Dermis microvascular lymphatic vessel endothelial cell (primary cell): ENCODE measurements around the gene DDX10. TPM values are rescaled to one million over a fixed set of nuclear protein-coding genes. Genes with fewer than 3 reads are reported as not detected.

Source experiments
- DNase-seq, 2 donors: peaks; one replicate each; pipeline versions ENCODE4 v3.0.0 to v3.0.0-alpha.2; 2010; ENCODE audit warnings: low read depth in 2 of 2
- total RNA-seq: library from RNA; depleted of rRNA; stranded (reverse); fragments of >200 nt; gene quantifications from 2 replicates; pipeline ENCODE4 v1.2.1, GENCODE V29; 2014

DDX10 gene
- total RNA-seq, 1 donor from 2014 or later, result 48.9 TPM

- DNase-seq, result no peak
Observed at GRCh38 chr11:108934696-108935095, 269.8 kb downstream of the DDX10 start.

GRCh38 chr11:108937746-108938145, 272.9 kb downstream of the DDX10 start:
- DNase-seq, result no peak

DNA sequence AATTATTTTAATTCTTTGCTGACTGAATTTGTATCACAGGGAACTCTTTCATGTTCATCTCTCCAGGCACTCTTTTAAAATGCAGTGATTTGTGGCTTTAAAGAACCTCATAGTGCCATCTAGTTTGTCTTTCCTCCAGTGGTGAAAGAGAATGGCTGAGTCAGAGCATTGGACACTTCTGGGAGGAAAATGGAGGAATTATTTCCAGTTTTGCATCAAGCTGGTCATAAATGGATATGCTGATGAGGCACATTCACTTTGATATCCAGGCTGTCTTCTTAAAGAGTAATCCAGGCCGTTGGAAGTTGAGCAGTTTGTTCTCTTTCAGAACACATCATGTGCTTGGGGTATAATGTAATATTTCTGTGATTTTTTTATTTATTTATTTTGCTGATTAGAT, 273.7 kb downstream of the DDX10 start:
- no peak for DNase-seq

DNA sequence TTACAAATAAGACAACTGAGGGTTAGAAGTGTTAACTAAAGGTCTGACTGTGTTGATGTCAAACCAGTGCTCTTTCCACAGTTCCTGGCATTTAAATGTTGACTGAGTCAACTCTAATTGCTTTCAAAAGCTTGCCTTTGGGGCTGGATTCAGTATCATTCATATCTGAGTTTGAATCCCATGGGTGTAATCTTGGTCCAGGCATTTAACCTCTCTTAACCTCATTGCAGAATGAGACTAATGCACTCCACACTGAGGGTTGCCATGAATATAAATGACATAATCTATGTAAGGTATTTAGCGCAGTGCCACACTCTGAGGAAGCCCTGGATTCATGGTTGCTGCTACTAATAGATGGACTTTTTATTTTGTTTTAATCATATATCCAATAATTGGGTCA, 274.3 kb downstream of the DDX10 start:
- no peak for DNase-seq

DNA sequence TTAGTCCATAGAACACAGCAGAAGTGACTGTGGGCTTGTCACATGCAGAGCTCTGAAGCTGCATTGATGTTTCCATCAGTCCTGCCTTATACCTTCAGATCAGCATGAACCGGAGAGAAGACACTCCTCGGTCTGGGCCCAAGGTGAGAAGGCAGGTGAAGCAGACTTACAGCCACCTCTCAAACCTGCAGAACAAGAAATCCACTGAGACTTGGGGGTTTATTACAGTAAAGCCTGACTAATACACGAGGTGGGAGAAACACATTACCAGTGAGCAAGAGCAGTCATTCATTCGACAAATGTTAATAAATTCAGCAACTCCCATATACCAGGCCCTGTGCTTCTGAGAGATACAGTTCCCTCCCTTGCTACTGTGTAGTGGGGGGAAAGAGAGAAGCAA, 279.0 kb downstream of the DDX10 start:
- no peak for DNase-seq

DNA sequence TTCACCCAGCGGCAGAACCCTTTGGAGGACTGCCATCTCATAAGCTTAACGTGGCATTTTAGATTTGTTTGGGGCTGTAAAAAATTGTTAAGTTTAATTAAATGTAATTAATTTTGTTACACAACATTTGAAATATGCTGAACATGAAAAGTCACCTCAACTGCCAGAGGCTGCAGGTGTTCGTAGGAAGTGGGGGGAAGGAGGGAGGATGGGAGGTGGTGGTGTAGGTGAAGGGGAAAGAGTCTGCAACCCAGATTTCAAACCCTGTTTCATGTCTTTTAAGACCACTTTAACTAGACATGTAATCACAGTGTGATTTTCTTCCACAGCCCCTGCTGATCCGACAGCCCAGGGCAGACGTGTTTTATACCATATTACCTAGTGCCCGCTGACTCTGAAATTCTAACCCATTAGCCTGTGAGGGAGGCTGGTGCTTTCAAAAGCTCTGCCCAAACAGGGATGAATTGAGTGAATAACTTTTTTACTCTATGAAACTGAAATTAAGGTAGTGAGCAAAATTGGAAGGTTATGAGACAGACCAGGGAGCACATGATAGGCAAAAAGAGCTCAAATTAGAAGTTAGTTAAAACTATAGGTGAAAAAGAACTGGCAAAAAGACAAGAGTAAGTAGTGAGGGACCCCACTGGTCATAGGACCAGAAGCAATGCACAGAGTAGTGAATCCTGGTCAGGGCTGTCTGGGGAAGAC, 279.8 kb downstream of the DDX10 start:
- DNase-seq, result no peak

- DNase-seq, result no peak
Observed at GRCh38 chr11:108945341-108945740, 280.5 kb downstream of the DDX10 start.

DNA sequence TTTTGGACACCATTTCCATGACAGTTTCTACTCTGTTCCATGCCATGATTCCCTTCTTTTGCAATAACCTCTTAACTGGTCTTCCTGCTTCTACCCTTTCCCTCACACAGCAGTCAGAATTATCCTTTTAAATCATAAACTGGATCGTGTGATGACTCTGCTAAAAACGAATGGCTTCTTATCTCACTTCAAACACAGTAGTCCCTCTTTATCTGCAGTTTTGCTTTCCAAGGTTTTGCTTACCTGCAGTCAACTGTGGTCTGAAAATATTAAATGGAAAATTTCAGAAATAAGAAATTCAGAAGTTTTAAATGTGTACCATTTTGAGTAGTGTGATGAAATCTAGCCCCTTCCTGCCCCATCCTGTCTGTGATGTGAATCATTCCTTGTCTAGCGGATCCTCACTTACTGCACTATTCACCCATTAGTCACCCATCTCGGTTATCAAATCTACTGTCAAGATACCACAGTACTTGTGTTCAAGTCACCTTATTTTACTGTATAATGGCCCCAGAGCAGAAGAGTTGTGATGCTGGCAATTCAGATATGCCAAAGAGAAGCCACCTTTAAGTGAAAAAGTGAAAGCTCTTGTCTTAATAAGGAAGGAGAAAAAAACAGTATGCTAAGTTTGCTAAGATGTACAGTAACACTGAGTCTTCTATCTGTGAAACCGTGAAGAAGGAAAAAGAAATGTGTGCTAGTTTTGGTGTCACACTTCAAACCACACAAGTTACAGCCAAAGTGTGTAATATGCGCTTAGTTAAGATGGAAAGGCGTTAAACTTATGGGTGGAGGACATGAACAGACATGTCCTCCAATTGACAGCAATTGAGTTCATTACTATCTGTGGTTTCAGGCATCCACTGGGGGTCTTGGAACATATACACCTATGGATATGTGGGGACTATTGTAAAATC, 283.0 kb downstream of the DDX10 start:
- peak in 1 of 2 donors; percentile 47 for DNase-seq

DNA sequence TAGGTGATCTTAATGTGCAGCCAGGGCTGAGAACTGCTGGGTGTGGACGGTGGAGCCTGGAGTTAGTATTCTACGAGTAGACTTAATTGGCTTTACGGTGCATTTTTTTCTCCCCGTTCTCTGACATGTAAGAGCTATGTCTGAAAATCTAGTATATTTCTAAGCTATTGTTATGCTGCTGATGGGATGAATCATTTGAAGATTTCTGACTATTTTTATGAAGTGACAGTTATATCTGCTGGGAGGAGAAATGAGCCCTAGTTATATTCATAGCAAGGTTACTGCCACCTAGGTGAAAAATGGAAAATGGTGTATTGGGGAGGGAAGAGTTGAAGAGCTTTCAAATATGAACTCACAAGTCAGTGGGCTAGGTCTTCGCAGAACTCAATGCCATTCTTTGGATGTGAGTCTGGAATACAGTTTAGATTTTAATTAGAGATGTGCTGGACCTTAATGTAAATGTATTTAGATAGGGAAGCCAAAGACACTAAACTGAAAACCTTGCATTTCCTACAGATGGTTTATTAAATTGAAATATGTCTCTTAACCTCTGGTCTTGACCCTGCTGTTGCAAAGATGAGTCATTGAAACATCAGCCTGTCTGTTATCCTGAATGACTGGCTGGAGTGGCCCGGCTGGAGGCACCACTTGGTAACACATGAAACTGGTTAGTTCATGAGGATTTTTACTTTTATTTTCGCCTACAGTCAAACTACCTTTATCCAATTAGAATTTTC, 293.7 kb downstream of the DDX10 start:
- DNase-seq, result peak; percentile 52 to 82

- DNase-seq, result no peak
Observed at GRCh38 chr11:108959105-108959761, 294.4 kb downstream of the DDX10 start.

GRCh38 chr11:108959874-108960273, 295.0 kb downstream of the DDX10 start:
- DNase-seq, result no peak

DNA sequence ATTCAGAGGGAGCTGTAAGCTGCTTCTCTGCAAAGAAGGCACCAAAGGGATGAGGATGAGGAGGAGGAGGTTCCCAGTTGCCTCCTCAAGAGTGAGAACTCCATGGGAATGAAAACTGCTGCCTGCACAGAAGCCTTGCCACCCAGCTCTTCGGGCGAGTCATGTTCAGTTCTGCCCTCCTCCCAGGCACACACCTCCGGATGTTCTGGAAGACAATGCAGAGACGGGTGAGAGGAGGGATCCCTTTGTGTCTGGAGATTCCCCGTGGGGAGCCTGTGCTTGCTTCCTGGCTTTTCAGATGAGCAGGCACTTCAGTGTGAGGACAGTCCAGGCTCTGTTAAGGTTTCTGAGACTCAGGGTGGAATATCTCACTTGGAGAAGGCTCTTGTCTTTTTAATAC, 295.6 kb downstream of the DDX10 start:
- peak in 1 of 2 donors; percentile 33 for DNase-seq

- DNase-seq, result no peak
Observed at GRCh38 chr11:108961095-108961494, 296.2 kb downstream of the DDX10 start.

DNA sequence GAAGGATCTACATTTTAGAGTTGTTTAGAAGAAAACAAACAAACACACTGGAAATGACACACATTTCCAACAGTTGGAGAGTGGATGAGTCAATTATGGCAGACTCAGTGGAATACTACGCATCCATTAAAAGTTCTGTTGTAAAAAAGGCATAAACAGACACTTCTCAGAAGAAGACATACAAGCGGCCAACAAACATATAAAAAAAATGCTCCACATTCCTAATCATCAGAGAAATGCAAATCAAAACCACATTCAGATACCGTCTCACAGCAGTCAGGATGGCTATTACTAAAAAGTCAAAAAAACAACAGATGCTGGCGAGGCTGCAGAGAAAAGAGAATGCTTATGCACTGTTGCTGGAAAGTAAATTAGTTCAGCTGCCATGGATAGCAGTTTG, 298.2 kb downstream of the DDX10 start:
- no peak for DNase-seq

DNA sequence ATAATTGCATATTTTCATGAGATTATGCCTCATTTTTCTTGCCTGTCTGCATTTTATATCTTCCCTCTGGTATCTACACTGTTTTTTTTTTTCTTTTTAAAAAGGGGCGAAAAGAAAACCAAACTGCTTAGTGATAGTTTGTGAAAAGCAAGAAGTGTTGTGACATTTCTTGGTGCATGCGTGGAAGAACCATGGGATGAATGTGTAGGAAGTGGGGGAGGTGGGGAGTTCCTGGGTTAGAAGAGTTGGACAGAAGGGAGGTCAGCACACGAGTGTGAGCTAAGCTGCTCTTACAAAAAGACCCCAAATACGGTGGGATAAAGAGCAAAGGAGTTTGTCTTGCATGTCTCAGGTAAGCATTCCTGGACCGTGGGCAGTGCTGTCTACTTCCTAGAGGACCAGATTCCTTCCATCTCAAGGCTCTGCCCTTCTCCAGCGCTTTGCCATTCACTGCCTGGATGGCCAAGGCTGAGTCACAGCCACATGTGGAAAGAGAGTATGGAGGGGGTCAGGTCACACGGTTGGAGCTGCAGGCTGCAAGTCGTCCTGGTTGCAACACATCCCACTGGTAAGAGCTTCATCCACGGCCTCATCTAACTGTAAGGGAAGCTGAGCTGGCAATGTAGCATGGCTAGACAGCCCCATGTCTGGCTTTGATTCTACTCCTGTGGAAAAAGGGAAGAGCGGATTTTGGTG, 300.6 kb downstream of the DDX10 start:
- no peak for DNase-seq

DNA sequence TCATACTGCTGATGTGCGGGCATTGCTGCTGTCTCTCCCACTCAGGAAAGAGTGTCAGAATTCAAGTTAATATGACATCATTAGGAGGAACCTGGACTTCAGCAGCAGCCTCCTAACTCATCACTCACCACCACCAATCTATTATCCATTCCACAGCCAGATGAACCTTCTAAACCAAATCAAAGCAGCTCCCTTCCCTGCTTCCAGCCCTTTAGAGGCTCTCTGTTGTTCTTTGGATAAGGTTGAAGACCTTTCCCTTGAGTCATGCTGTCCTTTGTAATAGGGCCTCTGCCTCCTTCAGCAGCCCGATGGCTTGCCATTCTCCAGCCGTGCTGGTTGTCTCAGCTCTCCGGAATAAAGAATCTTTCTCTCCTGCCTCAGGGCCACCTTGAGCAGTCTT, 301.3 kb downstream of the DDX10 start:
- no peak for DNase-seq

GRCh38 chr11:108966978-108967377, 302.1 kb downstream of the DDX10 start:
- DNase-seq, result no peak

DNA sequence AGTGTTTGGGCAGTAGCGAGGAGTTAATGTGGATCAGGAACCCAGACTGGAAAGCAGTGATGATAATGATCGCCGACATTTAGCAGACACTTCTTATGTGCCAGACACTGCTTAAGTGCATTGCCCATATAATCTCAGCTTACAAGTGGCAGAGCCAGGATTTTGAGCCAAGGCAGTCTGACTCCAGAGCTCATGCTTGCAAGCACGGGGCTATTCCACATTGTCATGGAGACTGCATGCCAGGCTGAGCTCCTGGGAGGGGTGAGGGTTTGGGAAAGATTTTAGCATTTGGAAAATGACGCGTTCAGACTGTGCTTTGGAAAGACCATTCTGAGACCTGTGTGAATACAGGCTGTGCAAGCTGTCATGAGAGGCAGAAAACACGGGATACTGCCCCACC, 302.7 kb downstream of the DDX10 start:
- DNase-seq, result no peak

- no peak for DNase-seq
Observed at GRCh38 chr11:108970221-108970991, 305.5 kb downstream of the DDX10 start.
